Left hindlimb (tissue), 1 donor: ENCODE data around the gene MRPL23.

Experiments
- DNase-seq: peaks from one replicate; pipeline ENCODE4 v3.0.0-alpha.2; 2018

The MRPL23 gene

GRCh38 chr11:1921574-1922141 lies 25.5 kb upstream of the MRPL23 start:
- peak; percentile 88 for DNase-seq

GRCh38 chr11:1922481-1923081 lies 24.6 kb upstream of the MRPL23 start:
- DNase-seq = peak; percentile 72

- DNase-seq = peak; percentile 26
These were observed 23.8 kb upstream of the MRPL23 start for GRCh38 chr11:1923201-1923956.

GRCh38 chr11:1924181-1924580 lies 23.0 kb upstream of the MRPL23 start:
- peak; percentile 42 for DNase-seq

- DNase-seq = peak; percentile 40
These were observed 22.3 kb upstream of the MRPL23 start for GRCh38 chr11:1924646-1925372.

- DNase-seq = peak; percentile 34
These were observed 21.6 kb upstream of the MRPL23 start for GRCh38 chr11:1925373-1926155.

- DNase-seq = peak; percentile 27
These were observed 20.7 kb upstream of the MRPL23 start for GRCh38 chr11:1926156-1927025.

GRCh38 chr11:1927026-1927847 lies 19.9 kb upstream of the MRPL23 start:
- DNase-seq = peak; percentile 86

- DNase-seq = no peak
These were observed 19.2 kb upstream of the MRPL23 start for GRCh38 chr11:1927848-1928469.

GRCh38 chr11:1928470-1928890 lies 18.7 kb upstream of the MRPL23 start:
- DNase-seq = no peak

- no peak for DNase-seq
These were observed 18.1 kb upstream of the MRPL23 start for GRCh38 chr11:1928891-1929541.

GRCh38 chr11:1929621-1930461 lies 17.3 kb upstream of the MRPL23 start:
- DNase-seq = no peak

- DNase-seq = no peak
These were observed 16.7 kb upstream of the MRPL23 start for GRCh38 chr11:1930462-1930830.

GRCh38 chr11:1931341-1932104 lies 15.6 kb upstream of the MRPL23 start:
- DNase-seq = peak; percentile 89

GRCh38 chr11:1932105-1932480 lies 15.0 kb upstream of the MRPL23 start:
- DNase-seq = no peak

GRCh38 chr11:1932681-1933080 lies 14.5 kb upstream of the MRPL23 start:
- no peak for DNase-seq

- no peak for DNase-seq
These were observed 13.5 kb upstream of the MRPL23 start for GRCh38 chr11:1933416-1934334.
